ENCODE results near the gene SPATA24.

DNA sequence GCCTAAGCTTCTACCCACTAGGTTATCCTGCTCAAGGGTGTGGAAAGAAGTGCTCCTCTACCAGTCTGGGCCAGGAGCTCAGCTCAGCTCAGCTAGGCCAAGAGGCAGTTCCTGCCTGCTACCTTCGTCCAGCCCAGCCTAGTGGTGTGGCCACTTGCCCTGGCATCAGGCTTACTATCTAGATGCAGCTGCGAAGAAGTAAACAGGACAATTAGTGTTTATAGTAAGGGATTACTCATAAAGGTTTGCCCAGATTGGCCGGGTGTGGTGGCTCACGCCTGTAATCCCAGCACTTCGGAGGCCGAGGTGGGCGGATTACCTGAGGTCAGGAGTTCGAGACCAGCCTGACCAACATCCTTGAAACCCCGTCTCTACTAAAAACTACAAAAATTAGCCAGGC is 12.8 kb upstream of the SPATA24 start:
- TF ChIP-seq GATA2 (IDR thresholded peaks at IDR 0.05; ENCODE audit: low read depth, low read length) (no peak), GATA3 (IDR thresholded peaks at IDR 0.05; ENCODE audit: low read depth, low read length) (no peak)

All from SH-SY5Y (cell line).